ENCODE results near the gene KIAA0753. TPM values are rescaled to one million over a fixed set of nuclear protein-coding genes. Genes with fewer than 3 reads are reported as not detected.
A peak's percentile ranks its signal among the peaks of the same experiment; 100 is the strongest.

The KIAA0753 gene
- 10 to 100 TPM; 16.3 to 17.6 TPM for total RNA-seq

GRCh38 chr17:6640536-6641246 lies at the start of gene KIAA0753, which contains the start of gene TXNDC17:
TSS of gene KIAA0753 (minus strand) at chr17:6640711. CDS start at chr17:6635103, 5,608 bp downstream.
TSS of gene TXNDC17 (plus strand) at chr17:6641060. CDS start at chr17:6641083, 23 bp downstream.
- DNase-seq = peak; percentile 93
- POLR2A ChIA-PET = no interaction called here
- H3K4me1 Mint-ChIP-seq = peaks cover 57% of the 10 kb centered on the region
- H3K9me3 Mint-ChIP-seq = no peaks in the 10 kb centered on the region
- H3K27ac Mint-ChIP-seq = peak within 1 kb of the TSS; percentile 96
- peaks cover 34% of the 10 kb centered on the region for H3K36me3 Mint-ChIP-seq (ENCODE audit: low read depth)
- no peaks in the 10 kb centered on the region for H3K27me3 Mint-ChIP-seq
- CTCF ChIA-PET = no interaction called here
- H3K4me3 Mint-ChIP-seq = peak within 1 kb of the TSS; percentile 94

GRCh38 chr17:6688944-6689343 lies 48.4 kb upstream of the KIAA0753 start:
- no peaks in the 10 kb centered on the region for H3K9me3 Mint-ChIP-seq
- no peaks in the 10 kb centered on the region for H3K36me3 Mint-ChIP-seq (ENCODE audit: low read depth)
- peaks cover 21% of the 10 kb centered on the region for H3K27me3 Mint-ChIP-seq
- H3K4me1 Mint-ChIP-seq = no peaks in the 10 kb centered on the region
- no peak for DNase-seq
- H3K4me3 Mint-ChIP-seq = no peak overlapping the region
- CTCF ChIA-PET = no interaction called here
- POLR2A ChIA-PET = no interaction called here
- H3K27ac Mint-ChIP-seq = no peak overlapping the region

DNA sequence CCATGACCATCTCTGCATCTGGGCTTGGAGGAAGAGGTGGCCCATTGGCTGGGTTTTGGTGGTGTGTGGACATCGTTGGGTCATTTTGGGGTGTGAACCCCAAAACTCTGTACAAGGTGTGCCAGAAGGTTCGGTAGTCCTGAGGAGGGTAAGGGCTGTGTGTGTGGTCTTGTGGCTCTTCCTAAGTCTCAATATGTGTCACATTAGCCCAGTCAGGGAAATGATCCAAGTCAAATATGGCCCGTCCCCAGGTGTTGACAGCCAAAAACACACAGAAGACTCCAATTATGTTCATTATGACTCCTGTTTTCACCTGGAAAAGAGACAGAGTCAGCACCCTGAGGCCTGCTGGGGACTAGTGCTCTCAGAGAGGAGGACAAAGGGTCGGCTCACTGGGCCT lies 45.5 kb upstream of the KIAA0753 start:
- Mint-ChIP-seq H3K36me3 (ENCODE audit: low read depth) (no peaks in the 10 kb centered on the region), H3K27ac (no peak overlapping the region), H3K4me1 (no peaks in the 10 kb centered on the region), H3K27me3 (peaks cover 14% of the 10 kb centered on the region), H3K9me3 (no peaks in the 10 kb centered on the region), H3K4me3 (no peak overlapping the region)
- no peak for DNase-seq
- ChIA-PET CTCF (no interaction called here), POLR2A (no interaction called here)

DNA sequence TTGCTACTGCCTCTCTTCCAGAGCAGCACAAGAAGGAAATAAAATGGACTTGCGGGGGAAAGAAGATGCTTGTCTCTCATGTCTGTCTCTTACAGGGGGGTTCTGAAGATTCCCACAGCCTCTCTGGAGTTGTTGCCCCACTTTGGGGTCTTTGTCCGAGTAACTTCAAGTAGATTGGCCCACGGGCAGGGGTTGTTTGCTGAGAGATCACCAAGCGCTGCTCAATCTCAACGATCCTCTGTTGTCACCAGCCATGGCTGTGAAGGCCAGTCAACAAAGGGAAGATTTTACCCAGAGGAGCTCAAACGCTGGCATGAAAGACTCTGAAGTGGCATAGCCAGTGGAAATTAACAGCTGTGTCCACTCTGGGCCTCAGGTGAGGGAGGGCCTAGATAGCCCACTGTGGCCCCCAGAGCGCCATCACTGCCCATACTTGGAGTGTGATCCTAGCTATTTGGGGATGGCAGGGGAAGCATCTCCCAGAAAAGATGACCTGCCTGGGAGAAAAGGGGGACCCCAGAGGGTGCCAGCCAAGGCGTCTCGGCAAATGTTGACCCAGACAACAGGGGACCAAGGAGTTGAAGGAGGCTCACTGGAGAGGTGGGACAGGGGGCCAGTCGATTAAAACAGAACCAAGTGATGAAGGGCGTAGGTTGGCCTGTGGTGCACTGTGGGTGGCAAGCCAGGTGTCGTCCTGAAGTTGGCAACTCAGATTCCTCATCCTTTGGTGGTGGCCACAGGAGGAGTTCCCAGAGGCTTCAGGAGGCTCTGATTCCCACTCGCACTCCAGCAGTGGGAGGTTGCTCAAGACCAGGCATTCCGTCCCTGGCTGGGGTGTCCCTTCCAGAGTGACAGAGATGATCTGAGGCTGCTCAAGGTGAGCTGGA lies 44.6 kb upstream of the KIAA0753 start:
- Mint-ChIP-seq H3K4me3 (no peak overlapping the region), H3K36me3 (ENCODE audit: low read depth) (no peaks in the 10 kb centered on the region), H3K4me1 (no peaks in the 10 kb centered on the region), H3K27me3 (peaks cover 19% of the 10 kb centered on the region), H3K9me3 (no peaks in the 10 kb centered on the region), H3K27ac (no peak overlapping the region)
- POLR2A ChIA-PET = no interaction called here
- DNase-seq = no peak
- CTCF ChIA-PET = no interaction called here

- no peak for DNase-seq
- POLR2A ChIA-PET = no interaction called here
- H3K4me1 Mint-ChIP-seq = no peaks in the 10 kb centered on the region
- peaks cover 22% of the 10 kb centered on the region for H3K27me3 Mint-ChIP-seq
- no peaks in the 10 kb centered on the region for H3K9me3 Mint-ChIP-seq
- H3K4me3 Mint-ChIP-seq = no peak overlapping the region
- CTCF ChIA-PET = no interaction called here
- H3K36me3 Mint-ChIP-seq (ENCODE audit: low read depth) = no peaks in the 10 kb centered on the region
- no peak overlapping the region for H3K27ac Mint-ChIP-seq
Observed at GRCh38 chr17:6684460-6684783, 43.9 kb upstream of the KIAA0753 start.

GRCh38 chr17:6683730-6684459 lies 43.4 kb upstream of the KIAA0753 start:
- POLR2A ChIA-PET = no interaction called here
- H3K27me3 Mint-ChIP-seq = peaks cover 22% of the 10 kb centered on the region
- H3K4me3 Mint-ChIP-seq = no peak overlapping the region
- no peak for DNase-seq
- H3K36me3 Mint-ChIP-seq (ENCODE audit: low read depth) = no peaks in the 10 kb centered on the region
- CTCF ChIA-PET = interaction anchor here (1.2 kb wide), 1 partner anchor 28 kb away, joined by 3 read pairs; no protein-coding TSS in a partner anchor
- H3K9me3 Mint-ChIP-seq = no peaks in the 10 kb centered on the region
- no peak overlapping the region for H3K27ac Mint-ChIP-seq
- no peaks in the 10 kb centered on the region for H3K4me1 Mint-ChIP-seq

DNA sequence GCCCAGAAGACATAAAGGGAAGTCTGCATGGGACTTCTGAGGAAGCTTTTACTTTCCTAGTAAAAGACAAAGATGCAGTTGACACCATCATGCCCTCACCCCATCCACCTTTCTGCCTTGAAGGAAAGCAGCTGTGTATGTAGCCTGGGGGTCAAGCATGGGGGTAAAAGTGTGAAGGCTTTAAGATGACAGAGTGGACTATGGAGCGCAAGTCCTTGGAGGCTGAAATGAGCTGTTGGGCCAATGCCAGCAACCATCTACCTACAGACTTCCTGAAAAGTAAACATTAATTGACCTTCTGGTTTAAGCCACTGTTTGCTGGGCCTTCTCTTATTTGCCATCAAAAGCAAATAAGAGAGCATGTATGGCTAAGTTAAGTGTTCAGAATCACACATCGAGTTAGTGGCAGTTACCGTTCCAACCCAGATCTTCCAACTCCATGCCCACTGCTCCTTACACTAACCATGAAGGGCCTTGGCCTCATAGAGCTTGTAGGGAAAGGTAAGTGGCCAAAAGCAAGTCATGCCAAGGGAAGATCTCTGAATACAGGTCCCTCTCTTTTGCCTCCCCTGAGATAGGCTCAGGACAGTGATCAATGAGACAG lies 42.7 kb upstream of the KIAA0753 start:
- H3K4me3 Mint-ChIP-seq = no peak overlapping the region
- H3K27ac Mint-ChIP-seq = no peak overlapping the region
- no peaks in the 10 kb centered on the region for H3K9me3 Mint-ChIP-seq
- H3K36me3 Mint-ChIP-seq (ENCODE audit: low read depth) = no peaks in the 10 kb centered on the region
- no peak for DNase-seq
- CTCF ChIA-PET = interaction anchor here (1.0 to 1.7 kb wide), 3 partner anchors 10 to 29 kb away, joined by 3 read pairs; no protein-coding TSS in a partner anchor
- H3K27me3 Mint-ChIP-seq = peaks cover 29% of the 10 kb centered on the region
- POLR2A ChIA-PET = no interaction called here
- no peaks in the 10 kb centered on the region for H3K4me1 Mint-ChIP-seq

DNA sequence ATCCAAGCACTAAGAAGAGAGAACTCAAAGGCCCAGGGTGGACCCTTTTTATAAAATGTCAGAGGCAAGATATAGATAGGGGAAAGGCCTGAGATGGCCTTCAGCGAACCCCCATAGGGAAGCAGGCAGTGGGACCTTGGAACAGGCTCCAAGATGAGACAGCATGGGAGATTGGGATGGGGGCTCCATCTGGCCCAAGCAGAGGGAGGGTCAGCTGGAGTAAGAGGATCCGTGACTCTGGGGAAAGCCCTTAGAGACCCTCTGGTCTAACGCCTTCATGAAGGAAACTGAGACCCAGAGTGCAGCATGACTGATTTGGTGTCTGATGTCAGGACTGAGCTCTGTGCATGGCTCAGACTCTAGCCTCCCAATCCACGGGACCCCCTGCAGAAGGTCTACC lies 41.8 kb upstream of the KIAA0753 start:
- no peak for DNase-seq
- Mint-ChIP-seq H3K4me3 (no peak overlapping the region), H3K36me3 (ENCODE audit: low read depth) (no peaks in the 10 kb centered on the region), H3K27ac (no peak overlapping the region), H3K4me1 (peaks cover 6% of the 10 kb centered on the region), H3K9me3 (no peaks in the 10 kb centered on the region), H3K27me3 (peaks cover 36% of the 10 kb centered on the region)
- POLR2A ChIA-PET = no interaction called here
- CTCF ChIA-PET = interaction anchor here (1.0 to 1.7 kb wide), 3 partner anchors 9 to 30 kb away, joined by 3 read pairs; no protein-coding TSS in a partner anchor

- peaks cover 8% of the 10 kb centered on the region for H3K4me1 Mint-ChIP-seq
- H3K4me3 Mint-ChIP-seq = no peak overlapping the region
- DNase-seq = no peak
- POLR2A ChIA-PET = no interaction called here
- peaks cover 33% of the 10 kb centered on the region for H3K27me3 Mint-ChIP-seq
- no peaks in the 10 kb centered on the region for H3K9me3 Mint-ChIP-seq
- no peaks in the 10 kb centered on the region for H3K36me3 Mint-ChIP-seq (ENCODE audit: low read depth)
- no peak overlapping the region for H3K27ac Mint-ChIP-seq
- CTCF ChIA-PET = interaction anchor here (1.7 kb wide), 1 partner anchor 16 kb away, joined by 3 read pairs; no protein-coding TSS in a partner anchor
Observed at GRCh38 chr17:6681671-6682070, 41.2 kb upstream of the KIAA0753 start.

GRCh38 chr17:6681176-6681575 lies 40.7 kb upstream of the KIAA0753 start:
- H3K27ac Mint-ChIP-seq = no peak overlapping the region
- CTCF ChIA-PET = interaction anchor here (1.7 kb wide), 1 partner anchor 16 kb away, joined by 3 read pairs; no protein-coding TSS in a partner anchor
- no peak for DNase-seq
- no peaks in the 10 kb centered on the region for H3K9me3 Mint-ChIP-seq
- no peak overlapping the region for H3K4me3 Mint-ChIP-seq
- POLR2A ChIA-PET = no interaction called here
- peaks cover 8% of the 10 kb centered on the region for H3K4me1 Mint-ChIP-seq
- peaks cover 33% of the 10 kb centered on the region for H3K27me3 Mint-ChIP-seq
- H3K36me3 Mint-ChIP-seq (ENCODE audit: low read depth) = no peaks in the 10 kb centered on the region

- H3K27me3 Mint-ChIP-seq = peaks cover 33% of the 10 kb centered on the region
- no peak overlapping the region for H3K4me3 Mint-ChIP-seq
- H3K27ac Mint-ChIP-seq = no peak overlapping the region
- no peak for DNase-seq
- H3K4me1 Mint-ChIP-seq = peaks cover 8% of the 10 kb centered on the region
- no peaks in the 10 kb centered on the region for H3K9me3 Mint-ChIP-seq
- ChIA-PET POLR2A (no interaction called here), CTCF (interaction anchor here (0.6 kb wide), 1 partner anchor 497 kb away, joined by 4 read pairs; no protein-coding TSS in a partner anchor)
- H3K36me3 Mint-ChIP-seq (ENCODE audit: low read depth) = no peaks in the 10 kb centered on the region
Observed at GRCh38 chr17:6679241-6679640, 38.7 kb upstream of the KIAA0753 start.

GRCh38 chr17:6677946-6678345 lies 37.4 kb upstream of the KIAA0753 start:
- Mint-ChIP-seq H3K27ac (no peak overlapping the region), H3K36me3 (ENCODE audit: low read depth) (no peaks in the 10 kb centered on the region), H3K9me3 (no peaks in the 10 kb centered on the region), H3K4me1 (peaks cover 8% of the 10 kb centered on the region), H3K27me3 (peaks cover 33% of the 10 kb centered on the region), H3K4me3 (no peak overlapping the region)
- CTCF ChIA-PET = interaction anchor here (0.7 to 1.6 kb wide), 3 partner anchors 9 to 17 kb away, joined by 3 to 7 read pairs (median 4); no protein-coding TSS in a partner anchor
- DNase-seq = no peak
- POLR2A ChIA-PET = interaction anchor here (0.5 kb wide), 1 partner anchor 175 kb away, joined by 3 read pairs; no protein-coding TSS in a partner anchor
